Activated T-cell treated with anti-CD3 and anti-CD28 coated beads, Interleukin-2, amount 50 U/mL, for 72 hours (primary cell): ENCODE measurements around the gene NAV1. TPM values are rescaled to one million over a fixed set of nuclear protein-coding genes. Genes with fewer than 3 reads are reported as not detected.
"Not testable (repeated sequence)": the region's sequence is repeated elsewhere in the genome, so short reads cannot be mapped to it uniquely, and the experiment has no call there.

ENCODE experiments used
- ATAC-seq, 2 donors: fragments of 150-1000 bp; cut with Tn5 transposase; replicated peaks in 1 of 2; 2 replicates each; pipeline ENCODE4 v1.10.0; 2021; ENCODE audit warnings: moderate library complexity in 2 of 2, mild to moderate bottlenecking in 1 of 2
- DNase-seq, 2 donors: peaks; one replicate each; pipeline ENCODE4 v3.0.0; 2021 to 2022; ENCODE audit warnings: mixed read lengths in 1 of 2
- H3K27ac Mint-ChIP-seq: one replicate; pipeline ENCODE4 v1.8.0; 2022; ENCODE audit warnings: mild to moderate bottlenecking, moderate library complexity, mixed read lengths
- H3K27me3 Mint-ChIP-seq: one replicate; pipeline ENCODE4 v1.8.0; 2022; ENCODE audit warnings: low read depth, mixed read lengths
- H3K36me3 Mint-ChIP-seq, 2 donors: one replicate each; pipeline ENCODE4 v1.8.0; 2022; ENCODE audit warnings: mixed read lengths in 2 of 2, mild to moderate bottlenecking in 1 of 2; ENCODE audit not compliant: insufficient read depth in 2 of 2
- H3K4me1 Mint-ChIP-seq: one replicate; pipeline ENCODE4 v1.8.0; 2022; ENCODE audit warnings: low read depth, mixed read lengths
- H3K4me3 Mint-ChIP-seq, 2 donors: one replicate each; pipeline ENCODE4 v1.8.0; 2022; ENCODE audit warnings: mild to moderate bottlenecking in 2 of 2, mixed read lengths in 2 of 2, moderate library complexity in 2 of 2
- H3K9me3 Mint-ChIP-seq, 2 donors: one replicate each; pipeline ENCODE4 v1.8.0; 2022; ENCODE audit warnings: mixed read lengths in 2 of 2
- total RNA-seq, 2 donors: library from RNA; stranded (reverse); gene quantifications; one replicate each; pipeline ENCODE4 v1.2.3, GENCODE V29; 2022

The NAV1 gene, protein sequence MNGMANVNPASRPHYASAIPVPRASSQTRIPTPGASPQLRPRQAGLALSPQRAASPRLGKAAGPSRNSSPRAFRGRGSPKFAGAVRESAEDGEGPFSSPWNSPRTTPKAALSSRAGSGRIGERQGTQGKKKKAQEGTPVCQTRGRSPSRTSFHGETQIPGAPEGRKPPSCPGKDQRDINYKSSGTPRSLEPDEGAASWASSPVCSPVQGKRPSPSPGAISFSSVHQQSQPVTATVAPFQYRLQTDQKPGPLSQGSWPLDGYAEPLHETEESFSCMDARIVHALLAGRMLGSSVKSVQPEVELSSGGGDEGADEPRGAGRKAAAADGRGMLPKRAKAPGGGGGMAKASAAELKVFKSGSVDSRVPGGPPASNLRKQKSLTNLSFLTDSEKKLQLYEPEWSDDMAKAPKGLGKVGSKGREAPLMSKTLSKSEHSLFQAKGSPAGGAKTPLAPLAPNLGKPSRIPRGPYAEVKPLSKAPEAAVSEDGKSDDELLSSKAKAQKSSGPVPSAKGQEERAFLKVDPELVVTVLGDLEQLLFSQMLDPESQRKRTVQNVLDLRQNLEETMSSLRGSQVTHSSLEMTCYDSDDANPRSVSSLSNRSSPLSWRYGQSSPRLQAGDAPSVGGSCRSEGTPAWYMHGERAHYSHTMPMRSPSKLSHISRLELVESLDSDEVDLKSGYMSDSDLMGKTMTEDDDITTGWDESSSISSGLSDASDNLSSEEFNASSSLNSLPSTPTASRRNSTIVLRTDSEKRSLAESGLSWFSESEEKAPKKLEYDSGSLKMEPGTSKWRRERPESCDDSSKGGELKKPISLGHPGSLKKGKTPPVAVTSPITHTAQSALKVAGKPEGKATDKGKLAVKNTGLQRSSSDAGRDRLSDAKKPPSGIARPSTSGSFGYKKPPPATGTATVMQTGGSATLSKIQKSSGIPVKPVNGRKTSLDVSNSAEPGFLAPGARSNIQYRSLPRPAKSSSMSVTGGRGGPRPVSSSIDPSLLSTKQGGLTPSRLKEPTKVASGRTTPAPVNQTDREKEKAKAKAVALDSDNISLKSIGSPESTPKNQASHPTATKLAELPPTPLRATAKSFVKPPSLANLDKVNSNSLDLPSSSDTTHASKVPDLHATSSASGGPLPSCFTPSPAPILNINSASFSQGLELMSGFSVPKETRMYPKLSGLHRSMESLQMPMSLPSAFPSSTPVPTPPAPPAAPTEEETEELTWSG (N-terminal part only)
- total RNA-seq: 1 to 10 TPM; 6.2 to 6.3 TPM

DNA sequence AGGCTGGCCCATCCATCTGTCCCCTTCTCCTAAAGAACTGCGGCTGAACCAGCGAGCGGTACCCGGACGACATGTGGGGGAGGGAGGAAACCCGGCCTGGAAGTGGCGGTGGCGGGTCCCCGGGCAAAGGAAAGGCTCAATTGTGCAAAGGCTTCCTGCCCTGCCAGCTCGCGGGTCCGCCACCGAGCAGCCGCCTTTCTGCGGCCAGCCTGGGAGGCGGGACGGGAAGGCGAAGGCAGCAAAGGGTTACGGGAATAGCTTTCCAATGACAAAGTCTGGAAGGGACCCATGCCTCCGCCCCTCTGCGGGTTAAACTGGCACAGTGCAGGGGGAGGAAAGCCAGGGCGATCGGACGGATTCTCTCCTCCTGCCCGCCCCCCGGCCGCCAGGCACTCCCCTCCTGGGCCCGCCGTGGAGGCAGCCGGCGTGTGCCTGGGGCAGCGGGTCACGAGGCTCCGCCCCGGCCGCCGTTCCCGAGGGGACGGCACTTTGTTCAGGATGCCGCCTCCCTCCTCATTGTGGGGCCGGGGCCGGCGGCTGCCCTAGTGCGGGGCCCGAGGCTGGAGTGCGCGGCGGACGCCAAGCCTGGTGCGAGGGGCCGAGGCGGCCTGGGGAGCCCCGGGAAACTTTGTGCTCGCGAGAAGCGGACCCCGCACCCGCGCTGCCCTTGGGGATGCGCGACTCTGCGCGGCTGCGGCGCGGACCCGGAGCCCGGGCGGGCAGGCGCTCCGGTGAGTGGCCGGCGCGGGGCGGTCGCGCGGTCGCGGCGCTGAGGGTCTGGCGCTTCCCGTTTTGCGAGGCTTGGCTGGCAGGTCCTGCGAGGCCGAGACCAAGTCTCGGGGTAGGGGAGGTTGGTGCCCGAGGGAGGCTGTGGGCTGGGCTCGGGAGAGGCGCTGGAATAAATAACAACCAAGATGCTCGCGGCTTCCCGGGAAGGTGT lies at the start of gene NAV1:
TSS of gene NAV1 (plus strand) at position 516 of the 940 bp plus-strand sequence. CDS start 83,758 bp downstream, outside the sequence.
- no peak within 1 kb of the TSS for H3K27ac Mint-ChIP-seq
- H3K9me3 Mint-ChIP-seq: no peaks in the 10 kb centered on the region
- ATAC-seq (peak; percentile 56 to 61), DNase-seq (peak; percentile 15 to 27)
- H3K27me3 Mint-ChIP-seq: peaks cover 57% of the 10 kb centered on the region
- H3K4me3 Mint-ChIP-seq: peak within 1 kb of the TSS; percentile 73 to 80
- H3K4me1 Mint-ChIP-seq: peaks cover 28% of the 10 kb centered on the region
- peaks cover 2 to 3% of the 10 kb centered on the region in 2 donors for H3K36me3 Mint-ChIP-seq

DNA sequence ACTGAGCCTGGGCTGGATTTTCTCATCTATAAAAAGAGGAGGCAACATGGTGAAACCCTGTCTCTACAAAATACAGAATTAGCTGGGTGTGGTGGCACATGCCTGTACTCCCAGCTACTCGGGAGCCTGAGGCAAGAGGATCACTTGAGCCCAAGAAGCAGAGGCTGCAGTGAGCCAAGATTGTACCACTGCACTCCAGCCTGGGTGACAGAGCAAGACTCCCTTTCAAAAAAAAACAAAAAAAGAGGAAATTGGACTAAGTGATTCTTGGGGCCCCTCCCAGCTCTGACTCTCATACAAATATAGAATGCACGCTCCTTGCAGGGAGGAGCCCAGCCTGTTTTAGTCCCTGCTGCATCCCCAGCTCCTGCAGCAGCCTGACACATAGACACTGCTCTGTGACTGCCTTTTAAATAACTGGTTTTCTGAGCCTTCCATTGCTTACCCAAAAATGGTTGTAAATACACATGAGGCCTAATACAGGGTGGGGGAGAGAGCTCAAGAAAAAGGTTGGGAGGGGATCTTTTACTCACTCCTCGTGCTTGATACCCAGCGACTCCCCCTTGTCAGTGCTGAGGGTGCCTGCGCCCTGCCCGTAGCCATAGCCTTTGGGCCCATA lies 49.2 kb upstream of the NAV1 start:
- DNase-seq: no peak
- H3K36me3 Mint-ChIP-seq: peaks cover 4 to 8% of the 10 kb centered on the region in 2 donors
- H3K4me3 Mint-ChIP-seq: no peak overlapping the region
- ATAC-seq: no peak
- no peak overlapping the region for H3K27ac Mint-ChIP-seq
- no peaks in the 10 kb centered on the region for H3K27me3 Mint-ChIP-seq
- H3K4me1 Mint-ChIP-seq: no peaks in the 10 kb centered on the region
- no peaks in the 10 kb centered on the region for H3K9me3 Mint-ChIP-seq

DNA sequence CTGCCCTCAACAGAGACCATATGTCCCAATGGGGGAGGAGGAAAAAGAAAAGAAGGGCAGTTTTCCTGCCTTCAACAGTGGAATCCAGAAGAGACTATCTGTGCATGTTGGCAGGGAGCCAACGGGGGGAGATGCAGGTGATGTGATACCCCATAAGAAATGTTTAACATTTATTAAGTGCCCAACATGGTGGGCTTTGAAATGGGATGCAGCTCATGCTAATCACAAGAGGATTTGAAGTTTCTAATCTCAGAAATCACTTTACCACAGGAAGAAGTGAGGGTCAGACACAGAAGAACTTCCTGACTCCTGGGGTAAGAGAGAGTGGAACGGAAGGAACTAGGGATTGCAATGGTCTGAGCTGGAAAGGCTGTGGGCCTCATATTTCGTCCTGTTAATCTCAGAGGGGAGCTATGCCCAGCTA lies 48.2 kb upstream of the NAV1 start:
- H3K4me1 Mint-ChIP-seq: no peaks in the 10 kb centered on the region
- no peaks in the 10 kb centered on the region for H3K9me3 Mint-ChIP-seq
- no peak overlapping the region for H3K4me3 Mint-ChIP-seq
- H3K27ac Mint-ChIP-seq: no peak overlapping the region
- ATAC-seq (no peak), DNase-seq (no peak)
- H3K36me3 Mint-ChIP-seq: peaks cover 4 to 8% of the 10 kb centered on the region in 2 donors
- no peaks in the 10 kb centered on the region for H3K27me3 Mint-ChIP-seq

DNA sequence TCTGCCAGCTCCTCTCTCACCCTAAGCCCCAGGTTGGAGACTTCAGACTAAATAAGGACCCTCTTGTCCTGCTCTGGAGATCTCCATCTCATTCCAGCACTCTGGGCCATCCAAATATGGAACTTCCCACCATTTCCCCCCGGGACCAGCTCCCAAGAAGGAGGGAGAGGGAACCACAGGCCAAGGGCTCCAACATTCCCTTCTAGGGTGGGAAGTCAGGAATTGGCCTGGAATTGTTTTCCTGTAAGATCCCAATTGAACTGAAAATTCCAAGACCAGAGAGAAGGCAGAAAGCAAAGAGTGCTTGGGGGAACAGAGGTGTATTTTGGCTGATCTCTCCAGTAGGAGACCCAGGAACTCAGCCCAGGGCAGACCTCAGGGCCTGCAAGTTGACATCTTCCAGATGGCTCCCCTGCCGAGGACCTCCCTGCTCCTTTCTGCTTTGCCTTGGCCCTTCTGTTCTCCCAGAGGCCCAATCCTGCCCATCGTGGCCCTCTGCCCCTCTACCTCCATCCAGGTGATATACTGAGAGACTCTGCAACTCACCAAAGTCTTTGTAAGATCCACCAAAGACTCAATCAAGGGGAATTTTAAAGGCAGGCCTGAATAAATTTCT lies 46.9 kb upstream of the NAV1 start:
- H3K4me3 Mint-ChIP-seq: no peak overlapping the region
- H3K9me3 Mint-ChIP-seq: no peaks in the 10 kb centered on the region
- no peaks in the 10 kb centered on the region for H3K4me1 Mint-ChIP-seq
- H3K27ac Mint-ChIP-seq: no peak overlapping the region
- ATAC-seq: no peak
- H3K36me3 Mint-ChIP-seq: peaks cover 4 to 9% of the 10 kb centered on the region in 2 donors
- no peak for DNase-seq
- no peaks in the 10 kb centered on the region for H3K27me3 Mint-ChIP-seq

DNA sequence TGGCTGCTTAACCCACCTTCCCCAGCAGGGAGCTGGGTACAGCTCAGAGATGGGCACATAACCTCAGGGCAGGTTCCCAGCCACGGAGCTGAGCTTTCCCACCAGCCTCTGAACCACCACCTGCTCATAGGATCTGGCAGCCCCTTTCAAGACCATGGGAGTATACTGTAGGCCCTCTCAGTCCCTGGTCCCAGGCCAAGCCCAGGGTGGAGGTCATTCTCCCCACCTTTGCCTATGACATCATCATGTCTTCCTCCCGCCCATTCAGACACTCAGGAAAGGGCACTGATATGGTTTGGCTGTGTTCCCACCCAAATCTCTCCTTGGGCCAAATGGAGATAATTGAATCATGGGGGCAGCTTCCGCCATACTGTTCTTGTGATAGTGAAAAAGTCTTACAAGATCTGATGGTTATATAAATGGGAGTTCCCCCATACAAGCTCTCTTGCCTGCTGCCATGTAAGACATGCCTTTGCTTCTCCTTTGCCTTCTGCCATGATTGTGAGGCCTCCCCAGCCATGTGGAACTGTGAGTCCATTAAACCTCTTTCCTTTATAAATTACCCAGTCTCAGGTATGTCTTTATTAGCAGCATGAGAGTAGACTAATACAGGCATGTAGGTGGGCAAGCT lies 45.8 kb upstream of the NAV1 start:
- not testable (repeated sequence) for H3K36me3 Mint-ChIP-seq, ATAC-seq, DNase-seq, H3K27me3 Mint-ChIP-seq, H3K9me3 Mint-ChIP-seq, H3K27ac Mint-ChIP-seq, H3K4me1 Mint-ChIP-seq, H3K4me3 Mint-ChIP-seq

DNA sequence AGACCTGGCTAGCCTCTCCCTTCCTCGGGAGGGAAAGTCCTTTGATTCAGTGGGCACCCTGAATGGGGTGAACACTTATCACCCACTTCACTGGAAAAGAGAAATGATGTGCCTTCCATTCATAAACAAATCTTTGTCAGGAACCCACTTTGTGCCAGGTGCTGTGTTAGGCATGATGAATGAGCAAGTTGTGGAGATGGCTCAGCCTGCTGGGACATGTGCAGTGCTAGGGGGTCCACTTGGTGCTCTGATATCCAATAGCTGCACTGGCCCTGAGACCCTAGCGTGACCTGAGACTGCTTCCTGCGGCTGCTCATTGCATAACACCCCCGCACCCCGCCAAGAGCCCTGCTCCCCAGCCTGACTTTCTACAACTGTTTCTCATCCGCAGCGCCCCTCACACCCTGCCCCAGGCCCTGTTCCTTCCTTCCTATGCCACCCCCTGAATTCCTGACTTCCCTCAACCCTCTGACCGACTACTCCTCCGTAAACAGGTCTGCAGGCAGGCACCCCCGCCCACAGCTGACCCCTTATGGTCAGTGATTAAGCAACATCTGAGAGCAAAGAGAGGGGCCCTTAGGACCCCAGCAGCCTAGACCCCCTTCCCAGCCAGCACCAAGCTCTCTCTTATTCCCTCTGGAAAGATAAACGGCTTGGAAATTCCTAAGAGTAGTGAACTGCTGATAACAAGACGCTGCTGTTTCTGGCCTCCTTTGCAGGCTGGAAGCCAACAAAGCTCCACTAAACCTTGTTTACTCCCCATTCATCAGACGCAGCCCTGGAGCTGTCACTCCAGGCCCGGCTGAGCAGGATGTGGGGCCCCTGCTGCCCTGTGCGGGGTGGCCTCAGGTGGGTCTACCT lies 44.9 kb upstream of the NAV1 start:
- H3K27ac Mint-ChIP-seq: no peak overlapping the region
- no peaks in the 10 kb centered on the region for H3K9me3 Mint-ChIP-seq
- H3K36me3 Mint-ChIP-seq: peaks cover 4 to 9% of the 10 kb centered on the region in 2 donors
- no peak overlapping the region for H3K4me3 Mint-ChIP-seq
- no peaks in the 10 kb centered on the region for H3K4me1 Mint-ChIP-seq
- no peaks in the 10 kb centered on the region for H3K27me3 Mint-ChIP-seq
- DNase-seq (no peak), ATAC-seq (no peak)

DNA sequence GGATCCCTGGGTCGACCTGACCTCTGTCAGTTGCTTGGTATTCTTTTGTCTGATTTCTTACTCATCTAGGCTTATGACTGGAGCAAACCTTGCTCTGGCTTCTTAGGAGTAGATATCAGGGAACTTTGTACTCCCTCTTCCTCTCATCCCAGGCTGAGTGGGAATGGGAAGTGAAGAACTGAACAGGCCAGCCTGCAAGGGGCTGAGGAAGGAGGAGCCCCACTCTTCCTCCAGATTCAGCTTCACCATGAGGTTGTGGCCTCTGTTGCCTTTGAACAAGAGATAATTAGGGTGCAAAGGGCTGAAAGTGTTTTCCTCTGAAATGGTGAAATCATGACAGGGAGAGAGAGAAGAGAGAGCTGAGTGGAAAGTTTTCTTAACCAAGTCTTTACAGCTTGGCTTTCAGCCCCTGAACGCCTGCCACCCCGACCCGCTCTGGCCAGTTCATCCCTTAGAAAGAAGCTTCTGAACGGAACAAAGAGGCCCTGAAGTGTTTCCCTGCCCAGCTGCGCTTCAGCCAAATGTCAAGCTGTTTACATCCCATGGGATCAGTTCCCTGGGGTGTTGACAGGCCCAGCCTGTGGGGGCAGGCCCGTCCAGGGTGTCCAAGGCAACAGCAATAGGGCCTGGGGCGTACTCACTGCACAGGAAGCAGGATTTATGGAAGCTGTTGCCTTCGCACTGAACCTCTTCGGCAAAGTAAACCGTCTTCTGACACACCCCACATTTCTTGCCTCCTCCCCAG lies 43.2 kb upstream of the NAV1 start:
- ATAC-seq: no peak
- DNase-seq: no peak
- H3K27ac Mint-ChIP-seq: no peak overlapping the region

DNA sequence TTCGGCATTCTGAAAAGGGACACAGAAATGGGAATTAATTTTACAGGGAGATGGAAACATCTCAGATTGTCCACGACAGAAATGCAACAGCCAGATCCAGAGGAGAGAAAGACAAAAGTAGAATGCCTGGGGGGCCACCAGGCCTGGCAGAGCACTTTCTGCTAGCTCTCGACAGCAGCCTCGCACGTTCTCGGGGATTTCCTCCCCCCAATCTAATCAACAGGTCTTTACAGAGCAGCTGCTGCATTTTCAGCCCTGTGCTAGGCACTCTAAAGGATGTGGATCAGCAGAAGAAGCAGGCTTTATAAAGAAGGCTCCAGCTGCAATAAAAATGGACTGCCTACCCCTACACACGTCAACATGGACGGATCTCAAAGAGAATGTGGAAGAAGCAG lies 42.6 kb upstream of the NAV1 start:
- ATAC-seq (no peak), DNase-seq (no peak)
- Mint-ChIP-seq H3K4me3 (no peak overlapping the region), H3K27me3 (no peaks in the 10 kb centered on the region), H3K9me3 (no peaks in the 10 kb centered on the region), H3K36me3 (peaks cover 4 to 9% of the 10 kb centered on the region in 2 donors), H3K4me1 (no peaks in the 10 kb centered on the region), H3K27ac (no peak overlapping the region)

More for the DNA sequence above, 43.2 kb upstream of the NAV1 start:
- Mint-ChIP-seq H3K9me3 (no peaks in the 10 kb centered on the region), H3K36me3 (peaks cover 4 to 9% of the 10 kb centered on the region in 2 donors), H3K4me1 (no peaks in the 10 kb centered on the region), H3K27me3 (no peaks in the 10 kb centered on the region), H3K4me3 (no peak overlapping the region)

DNA sequence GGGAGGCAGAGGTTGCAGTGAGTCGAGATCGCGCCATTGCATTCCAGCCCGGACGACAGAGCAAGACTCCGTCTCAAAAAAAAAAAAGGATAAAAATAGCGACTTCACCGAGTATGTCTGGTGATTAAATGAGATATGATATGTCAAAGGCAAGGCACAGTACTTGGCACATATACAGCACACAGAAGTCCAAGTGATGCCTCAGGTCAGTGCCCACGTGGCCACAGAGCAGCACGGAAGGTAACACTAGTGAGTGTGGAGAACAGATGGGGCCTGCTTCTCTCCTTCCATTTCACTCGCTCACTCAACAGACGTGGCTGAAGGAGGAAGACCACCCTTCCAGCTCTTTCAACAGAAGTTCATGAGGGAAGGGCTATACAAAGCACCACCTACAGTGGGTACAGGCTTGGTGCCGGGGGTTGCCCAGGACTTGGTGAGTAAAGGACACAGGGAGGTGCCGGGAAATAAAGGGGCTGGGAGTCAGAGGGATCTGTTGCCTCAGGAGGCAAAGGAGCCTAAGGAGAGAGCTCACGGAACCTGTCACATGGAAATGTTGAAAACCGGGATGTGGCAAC lies 40.9 kb upstream of the NAV1 start:
- H3K27me3 Mint-ChIP-seq: no peaks in the 10 kb centered on the region
- ATAC-seq: no peak
- no peak overlapping the region for H3K27ac Mint-ChIP-seq

DNA sequence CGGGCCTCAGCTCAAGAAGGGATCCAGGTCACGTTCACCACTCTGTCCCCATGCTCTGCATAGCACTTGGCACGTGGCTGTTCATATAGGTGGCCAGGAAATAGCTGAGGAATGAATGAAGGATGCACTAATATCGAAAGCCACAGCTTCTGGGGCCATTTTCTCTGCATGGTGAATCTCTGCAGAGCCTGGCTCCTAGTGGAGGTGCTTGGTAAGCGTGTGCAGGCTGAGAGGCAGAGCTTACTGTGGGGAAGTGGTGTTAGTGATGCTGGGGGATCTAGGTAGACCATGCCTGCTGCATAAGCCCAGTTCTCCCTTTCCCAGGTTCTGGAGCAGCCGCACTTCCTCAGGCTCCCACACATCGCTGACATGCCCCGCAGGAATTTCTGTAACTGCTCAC lies 40.3 kb upstream of the NAV1 start:
- Mint-ChIP-seq H3K36me3 (peaks cover 2 to 6% of the 10 kb centered on the region in 2 donors), H3K4me3 (no peak overlapping the region), H3K27ac (no peak overlapping the region), H3K4me1 (peaks cover 2% of the 10 kb centered on the region), H3K27me3 (no peaks in the 10 kb centered on the region), H3K9me3 (no peaks in the 10 kb centered on the region)
- ATAC-seq (no peak), DNase-seq (no peak)

More for the DNA sequence above, 40.9 kb upstream of the NAV1 start:
- Mint-ChIP-seq H3K36me3 (peaks cover 2 to 9% of the 10 kb centered on the region in 2 donors), H3K4me1 (no peaks in the 10 kb centered on the region), H3K4me3 (no peak overlapping the region), H3K9me3 (no peaks in the 10 kb centered on the region)
- no peak for DNase-seq
